ENCODE measurements around the gene MOB3B.

The MOB3B gene

GRCh38 chr9:27310582-27310981, 219.0 kb downstream of the MOB3B start:
- Histone ChIP-seq H3K27me3 (ENCODE audit: insufficient read depth, low read depth, severe bottlenecking) (no peaks in the 10 kb centered on the region), H3K9me3 (ENCODE audit: severe bottlenecking) (no peaks in the 10 kb centered on the region), H3K27ac (no peak overlapping the region), H3K4me3 (ENCODE audit: low read depth, low read length) (no peak overlapping the region), H3K36me3 (no peaks in the 10 kb centered on the region)
- no peak for DNase-seq
- TF ChIP-seq CTCF (IDR thresholded peaks at IDR 0.05; ENCODE audit: low read depth, low read length): no peak

- H3K9me3 ChIP-seq (ENCODE audit: severe bottlenecking): no peaks in the 10 kb centered on the region
- H3K36me3 ChIP-seq: no peaks in the 10 kb centered on the region
- no peak for DNase-seq
- no peak for TF ChIP-seq CTCF (IDR thresholded peaks at IDR 0.05; ENCODE audit: low read depth, low read length)
- no peak overlapping the region for H3K27ac ChIP-seq
- H3K27me3 ChIP-seq (ENCODE audit: insufficient read depth, low read depth, severe bottlenecking): no peaks in the 10 kb centered on the region
- no peak overlapping the region for H3K4me3 ChIP-seq (ENCODE audit: low read depth, low read length)
Observed at GRCh38 chr9:27308691-27309390, 220.8 kb downstream of the MOB3B start.

- Histone ChIP-seq H3K4me3 (ENCODE audit: low read depth, low read length) (no peak overlapping the region), H3K27ac (no peak overlapping the region), H3K9me3 (ENCODE audit: severe bottlenecking) (no peaks in the 10 kb centered on the region), H3K36me3 (no peaks in the 10 kb centered on the region), H3K27me3 (ENCODE audit: insufficient read depth, low read depth, severe bottlenecking) (no peaks in the 10 kb centered on the region)
- no peak for TF ChIP-seq CTCF (IDR thresholded peaks at IDR 0.05; ENCODE audit: low read depth, low read length)
- no peak for DNase-seq
Observed at GRCh38 chr9:27304521-27304920, 225.1 kb downstream of the MOB3B start.

GRCh38 chr9:27303219-27303618, 226.4 kb downstream of the MOB3B start:
- Histone ChIP-seq H3K36me3 (no peaks in the 10 kb centered on the region), H3K9me3 (ENCODE audit: severe bottlenecking) (no peaks in the 10 kb centered on the region), H3K4me3 (ENCODE audit: low read depth, low read length) (no peak overlapping the region), H3K27ac (no peak overlapping the region), H3K27me3 (ENCODE audit: insufficient read depth, low read depth, severe bottlenecking) (no peaks in the 10 kb centered on the region)
- no peak for DNase-seq
- no peak for TF ChIP-seq CTCF (IDR thresholded peaks at IDR 0.05; ENCODE audit: low read depth, low read length)

- TF ChIP-seq CTCF (IDR thresholded peaks at IDR 0.05; ENCODE audit: low read depth, low read length): no peak
- no peaks in the 10 kb centered on the region for H3K9me3 ChIP-seq (ENCODE audit: severe bottlenecking)
- no peak within 1 kb of the TSS for H3K4me3 ChIP-seq (ENCODE audit: low read depth, low read length)
- H3K27me3 ChIP-seq (ENCODE audit: insufficient read depth, low read depth, severe bottlenecking): no peaks in the 10 kb centered on the region
- no peak within 1 kb of the TSS for H3K27ac ChIP-seq
- no peaks in the 10 kb centered on the region for H3K36me3 ChIP-seq
- DNase-seq: no peak
Observed at GRCh38 chr9:27297050-27297449, 232.6 kb downstream of the MOB3B start, which contains the start of gene EQTN. Gene EQTN, minus strand, starts transcription at chr9:27297150. Its CDS starts 95 bp downstream, at chr9:27297055.

GRCh38 chr9:27293996-27294395, 235.6 kb downstream of the MOB3B start:
- H3K9me3 ChIP-seq (ENCODE audit: severe bottlenecking): no peaks in the 10 kb centered on the region
- no peaks in the 10 kb centered on the region for H3K36me3 ChIP-seq
- no peak overlapping the region for H3K27ac ChIP-seq
- no peaks in the 10 kb centered on the region for H3K27me3 ChIP-seq (ENCODE audit: insufficient read depth, low read depth, severe bottlenecking)
- H3K4me3 ChIP-seq (ENCODE audit: low read depth, low read length): no peak overlapping the region
- no peak for TF ChIP-seq CTCF (IDR thresholded peaks at IDR 0.05; ENCODE audit: low read depth, low read length)
- DNase-seq: no peak

Data from WERI-Rb-1 (cell line).